Epithelial cell of proximal tubule (primary cell): ENCODE results near the gene PCCA. TPM values are rescaled to one million over a fixed set of nuclear protein-coding genes. Genes with fewer than 3 reads are reported as not detected.

Source experiments
- DNase-seq: peaks from one replicate; pipeline ENCODE4 v3.0.0-alpha.2; 2011; ENCODE audit warnings: low read depth
- H3K4me3 ChIP-seq: 2 replicates; pipeline ENCODE4 v1.5.1; 2011; ENCODE audit warnings: low read depth, mild to moderate bottlenecking, low read length
- total RNA-seq: library from RNA; depleted of rRNA; stranded (reverse); fragments of >200 nt; gene quantifications from 2 replicates; pipeline ENCODE4 v1.2.3, GENCODE V29; 2015
- TF ChIP-seq, protein P1 (sequence below): conservative IDR thresholded peaks from 2 replicates; pipeline ENCODE4 v1.5.1; 2012; ENCODE audit warnings: low read depth, mild to moderate bottlenecking, low read length

PCCA gene
- total RNA-seq, 1 donor from 2014 or later: 17.8 TPM

DNA sequence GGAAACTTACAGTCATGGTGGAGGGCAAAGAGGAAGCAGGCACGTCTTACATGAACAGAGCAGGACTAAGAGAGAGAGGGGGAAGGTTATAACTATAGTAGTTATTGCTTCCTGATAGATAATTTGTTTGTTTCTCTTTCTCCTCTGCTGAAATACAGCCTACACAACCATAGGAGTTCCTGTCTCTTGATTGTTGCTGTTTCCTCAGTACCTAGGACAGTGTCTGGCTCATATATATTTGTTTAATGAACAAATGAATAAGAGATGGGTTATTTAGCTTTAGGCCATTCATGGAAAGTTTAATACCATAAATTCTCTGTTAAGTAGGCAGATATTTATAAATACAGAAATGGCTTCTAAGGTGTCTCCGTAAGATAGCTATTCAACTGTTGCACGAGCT is 95.2 kb downstream of the PCCA start:
- TF ChIP-seq, protein P1, sequence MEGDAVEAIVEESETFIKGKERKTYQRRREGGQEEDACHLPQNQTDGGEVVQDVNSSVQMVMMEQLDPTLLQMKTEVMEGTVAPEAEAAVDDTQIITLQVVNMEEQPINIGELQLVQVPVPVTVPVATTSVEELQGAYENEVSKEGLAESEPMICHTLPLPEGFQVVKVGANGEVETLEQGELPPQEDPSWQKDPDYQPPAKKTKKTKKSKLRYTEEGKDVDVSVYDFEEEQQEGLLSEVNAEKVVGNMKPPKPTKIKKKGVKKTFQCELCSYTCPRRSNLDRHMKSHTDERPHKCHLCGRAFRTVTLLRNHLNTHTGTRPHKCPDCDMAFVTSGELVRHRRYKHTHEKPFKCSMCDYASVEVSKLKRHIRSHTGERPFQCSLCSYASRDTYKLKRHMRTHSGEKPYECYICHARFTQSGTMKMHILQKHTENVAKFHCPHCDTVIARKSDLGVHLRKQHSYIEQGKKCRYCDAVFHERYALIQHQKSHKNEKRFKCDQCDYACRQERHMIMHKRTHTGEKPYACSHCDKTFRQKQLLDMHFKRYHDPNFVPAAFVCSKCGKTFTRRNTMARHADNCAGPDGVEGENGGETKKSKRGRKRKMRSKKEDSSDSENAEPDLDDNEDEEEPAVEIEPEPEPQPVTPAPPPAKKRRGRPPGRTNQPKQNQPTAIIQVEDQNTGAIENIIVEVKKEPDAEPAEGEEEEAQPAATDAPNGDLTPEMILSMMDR: no peak
- H3K4me3 ChIP-seq: no peak overlapping the region
- no peak for DNase-seq

DNA sequence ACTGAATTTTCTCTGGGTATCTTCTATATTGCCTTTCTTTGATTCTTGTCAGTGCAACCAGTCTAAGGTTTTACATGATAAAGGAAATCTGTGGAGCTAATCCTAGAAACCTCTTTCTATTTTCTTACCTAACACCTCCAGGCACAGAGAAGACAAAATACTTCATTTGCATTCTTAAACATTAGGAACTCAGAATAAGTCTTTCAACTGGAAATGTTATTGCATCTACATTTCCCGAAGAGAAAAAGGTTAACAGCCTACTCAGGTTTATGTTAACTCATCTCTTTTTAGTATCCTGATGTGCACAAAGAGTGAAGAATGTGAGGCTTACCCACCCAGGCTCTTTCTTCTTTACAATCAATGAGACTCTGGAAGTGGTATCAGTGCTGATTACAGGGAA is 106.7 kb downstream of the PCCA start:
- no peak overlapping the region for H3K4me3 ChIP-seq
- DNase-seq: no peak
- TF ChIP-seq, protein P1: no peak

DNA sequence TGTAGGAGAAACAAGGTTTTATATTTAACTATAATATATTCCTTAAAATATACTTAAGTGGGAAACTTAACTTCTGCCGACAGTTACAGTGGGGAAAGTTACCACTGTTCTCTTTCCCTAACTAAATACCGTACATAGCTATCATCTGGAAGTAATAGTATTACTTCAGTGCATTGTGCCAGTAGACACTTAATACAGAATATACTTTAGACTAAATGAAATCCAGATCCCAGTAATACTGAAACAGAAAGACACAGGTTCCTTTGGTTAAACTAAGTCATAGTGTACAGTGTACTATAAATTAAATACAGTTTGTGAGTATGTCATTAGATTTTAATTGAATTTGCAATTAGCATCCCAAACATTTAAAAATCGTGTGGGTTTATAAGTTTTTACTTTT is 107.5 kb downstream of the PCCA start:
- TF ChIP-seq, protein P1: no peak
- no peak overlapping the region for H3K4me3 ChIP-seq
- no peak for DNase-seq

DNA sequence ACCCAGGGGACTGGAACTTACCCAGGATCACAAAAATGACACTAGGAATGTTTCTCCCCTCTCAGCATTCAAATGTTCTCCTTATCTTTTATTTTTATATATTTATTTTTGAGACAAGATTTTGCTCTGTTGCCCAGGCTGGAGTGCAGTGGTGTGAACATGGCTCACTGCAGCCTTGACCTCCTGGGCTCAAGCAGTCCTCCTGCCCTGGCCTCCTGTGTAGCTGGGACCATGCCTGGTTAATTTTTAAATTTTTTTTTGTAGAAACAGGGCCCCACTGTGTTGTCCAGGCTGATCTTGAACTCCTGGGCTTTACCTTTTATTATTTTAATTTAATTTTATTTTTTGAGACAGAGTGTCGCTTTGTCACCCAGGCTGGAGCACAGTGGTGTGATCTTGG is 108.2 kb downstream of the PCCA start:
- H3K4me3 ChIP-seq: no peak overlapping the region
- DNase-seq: no peak
- TF ChIP-seq, protein P1: no peak

DNA sequence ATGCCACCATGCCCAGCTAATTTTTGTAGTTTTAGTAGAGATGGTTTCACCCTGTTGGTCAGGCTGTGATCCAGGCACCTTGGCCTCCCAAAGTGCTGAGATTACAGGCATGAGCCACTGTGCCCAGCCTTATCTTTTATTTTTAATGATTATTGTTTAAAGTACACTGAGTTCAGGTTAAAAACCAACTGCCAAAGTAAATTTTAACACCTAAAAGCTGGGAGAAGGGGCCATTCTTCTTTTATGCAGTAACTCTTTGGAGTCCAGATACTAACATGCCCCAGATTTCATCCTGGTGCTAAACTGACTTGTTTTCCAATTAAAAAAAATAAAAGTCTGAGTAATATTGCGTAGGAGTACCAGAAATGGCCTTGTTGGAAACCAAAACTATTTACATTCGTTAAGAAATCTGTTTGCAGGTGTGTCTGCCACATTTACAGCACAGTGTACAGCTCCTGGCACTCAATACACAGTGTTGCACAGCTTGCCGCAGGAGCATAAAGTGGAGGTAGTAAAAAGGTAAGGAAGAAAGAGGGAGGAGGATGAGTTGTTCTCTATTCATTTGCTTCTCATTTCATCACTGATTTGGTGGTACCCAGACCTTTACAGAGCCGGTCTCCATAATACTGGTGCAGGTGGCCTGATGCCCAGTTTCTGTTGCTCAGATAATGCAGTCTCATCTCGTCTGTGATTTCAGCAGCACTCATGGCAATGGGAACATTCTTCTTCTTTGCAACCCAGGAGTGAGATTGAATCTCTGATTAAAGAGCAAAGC is 108.9 kb downstream of the PCCA start:
- TF ChIP-seq, protein P1: no peak
- H3K4me3 ChIP-seq: no peak overlapping the region
- no peak for DNase-seq

DNA sequence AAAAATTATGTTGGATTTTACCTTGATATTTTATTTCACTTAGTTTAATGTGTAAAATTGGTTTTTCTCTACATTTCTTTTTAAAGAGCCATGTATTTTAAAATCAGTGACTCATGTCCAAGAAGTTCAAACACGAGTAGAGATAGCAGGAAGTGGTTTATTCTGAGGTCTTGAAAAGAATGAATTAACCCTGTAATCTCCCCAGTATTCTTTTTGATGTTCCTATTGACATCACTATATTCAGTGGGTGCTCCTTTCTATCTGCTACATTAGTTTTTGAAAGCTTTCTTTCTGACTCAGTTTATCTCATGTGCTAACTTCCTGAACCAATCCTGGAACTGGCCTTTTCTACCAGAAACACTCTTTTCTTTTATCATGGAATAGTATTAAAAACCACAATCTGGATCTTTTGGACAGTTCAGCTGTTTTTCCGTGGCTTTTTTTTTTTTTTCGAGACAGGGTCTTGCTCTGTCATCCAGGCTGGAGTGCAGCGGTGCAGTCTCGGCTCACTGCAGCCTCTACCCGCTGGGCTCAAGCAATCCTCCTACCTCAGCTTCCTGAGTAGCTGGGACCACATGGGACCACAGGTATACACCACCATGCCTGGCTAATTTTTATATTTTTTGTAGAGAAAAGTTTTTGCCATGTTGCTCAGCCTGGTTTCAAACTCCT is 114.9 kb downstream of the PCCA start:
- TF ChIP-seq, protein P1: no peak
- H3K4me3 ChIP-seq: no peak overlapping the region
- peak; percentile 13 for DNase-seq
